Endothelial cell of umbilical vein (primary cell): ENCODE measurements around the gene CD48. TPM values are rescaled to one million over a fixed set of nuclear protein-coding genes. Genes with fewer than 3 reads are reported as not detected.

Source experiments
- BruUV-seq: library from RNA; stranded (reverse); fragments of 400-500 nt; replicated peaks from 2 replicates; lab custom pipeline; 2021; lab: Mats Ljungman, UMichigan
- CTCF ChIA-PET: fragments of 300-600, 350-600 bp; sonication (Branson Sonifier 250); formaldehyde crosslinking; loops from one replicate; lab custom pipeline; 2021; ENCODE audit warnings: antibody characterized with exemption, inconsistent platforms; lab: Charles Lee
- POLR2A ChIA-PET: fragments of 300-600, 350-600 bp; sonication (Branson Sonifier 250); formaldehyde crosslinking; loops from one replicate; lab custom pipeline; 2021; ENCODE audit warnings: antibody characterized with exemption, inconsistent platforms; lab: Charles Lee
- DNase-seq: peaks from one replicate; pipeline ENCODE4 v3.0.0-alpha.2; 2011; ENCODE audit warnings: low read depth, low spot score
- FAIRE-seq: peaks from 2 replicates; lab custom pipeline; 2011; peaks lifted over from hg19 to GRCh38; lab: Jason Lieb, UNC
- H2AFZ ChIP-seq: 2 replicates; pipeline ENCODE4 v1.6.0; 2012; ENCODE audit warnings: low read depth, low read length, control low read depth, inconsistent platforms
- H3K27ac ChIP-seq: 2 replicates; pipeline ENCODE4 v1.5.1; 2011; ENCODE audit warnings: low read depth, mild to moderate bottlenecking, control low read depth, low read length, moderate library complexity; ENCODE audit not compliant: insufficient read depth
- H3K27me3 ChIP-seq, 2 experiments: 2 replicates each; pipeline versions ENCODE4 v1.6.0 to v1.6.1; 2011; ENCODE audit warnings: low read length in 2 of 2, mixed read lengths in 1 of 2; ENCODE audit not compliant: control insufficient read depth in 2 of 2, insufficient read depth in 2 of 2
- H3K36me3 ChIP-seq, 2 experiments: 2 replicates in 1 of 2; 3 replicates in 1 of 2; pipeline ENCODE4 v1.5.1; 2011; ENCODE audit warnings: low read length in 2 of 2, mild to moderate bottlenecking in 1 of 2, moderate library complexity in 1 of 2; ENCODE audit not compliant: control insufficient read depth in 2 of 2, insufficient read depth in 2 of 2; ENCODE audit errors: extremely low read depth in 1 of 2
- H3K4me1 ChIP-seq: 3 replicates; pipeline ENCODE4 v1.5.1; 2011; ENCODE audit warnings: mild to moderate bottlenecking, low read length; ENCODE audit not compliant: control insufficient read depth, insufficient read depth; ENCODE audit errors: extremely low read depth
- H3K4me2 ChIP-seq: 2 replicates; pipeline ENCODE4 v1.6.1; 2011; ENCODE audit warnings: low read length, control low read depth, mixed read lengths; ENCODE audit not compliant: insufficient read depth
- H3K4me3 ChIP-seq, 3 experiments: fragments of 200-600 bp in 1 of 3; sonication (generic), shearing (Covaris generic) in 1 of 3; replicated peaks in 1 of 3; 2 replicates each; pipeline ENCODE4 v1.5.1; 2011 to 2016; ENCODE audit warnings: control low read depth in 3 of 3, low read length in 3 of 3, mild to moderate bottlenecking in 2 of 3, inconsistent platforms in 1 of 3, low read depth in 1 of 3, moderate library complexity in 1 of 3; ENCODE audit not compliant: insufficient read depth in 1 of 3
- H3K79me2 ChIP-seq: 2 replicates; pipeline ENCODE4 v1.6.0; 2012; ENCODE audit warnings: low read length, inconsistent platforms; ENCODE audit not compliant: control insufficient read depth, insufficient read depth
- H3K9ac ChIP-seq: replicated peaks from 2 replicates; pipeline ENCODE3; 2011; ENCODE audit warnings: low read length, control low read depth; ENCODE audit not compliant: insufficient read depth; ENCODE audit errors: extremely low read depth
- H3K9me1 ChIP-seq: replicated peaks from 3 replicates; pipeline ENCODE4 v1.6.0; 2011; ENCODE audit warnings: mild to moderate bottlenecking, low read length; ENCODE audit not compliant: control insufficient read depth, insufficient read depth; ENCODE audit errors: extremely low read depth
- H3K9me3 ChIP-seq: replicated peaks from 2 replicates; pipeline ENCODE4 v1.5.1; 2012; ENCODE audit warnings: low read length, inconsistent platforms; ENCODE audit not compliant: control insufficient read depth, insufficient read depth
- H4K20me1 ChIP-seq: replicated peaks from 2 replicates; pipeline ENCODE3; 2011; ENCODE audit warnings: mild to moderate bottlenecking, low read length; ENCODE audit not compliant: control insufficient read depth, insufficient read depth; ENCODE audit errors: extremely low read depth
- GATA2 ChIP-seq: IDR thresholded peaks from 2 replicates; pipeline ENCODE4 v1.7.0; 2011; ENCODE audit warnings: low read depth, mild to moderate bottlenecking, moderate library complexity, mixed read lengths, low read length; ENCODE audit not compliant: insufficient read length, insufficient read depth
- JUN ChIP-seq: IDR thresholded peaks from 2 replicates; pipeline ENCODE4 v1.6.1; 2011; ENCODE audit warnings: borderline replicate concordance, low read depth; ENCODE audit not compliant: insufficient read length, insufficient read depth
- MYC ChIP-seq: IDR thresholded peaks from one replicate; pipeline ENCODE4 v1.6.1; 2011; ENCODE audit warnings: mild to moderate bottlenecking, low read depth, low read length
- POLR2A ChIP-seq: IDR thresholded peaks from 2 replicates; pipeline ENCODE4 v1.6.1; 2012; ENCODE audit warnings: low read depth, mild to moderate bottlenecking, control low read depth, low read length
- POLR2AphosphoS5 ChIP-seq: IDR thresholded peaks from 2 replicates; pipeline ENCODE4 v1.6.1; 2012; ENCODE audit warnings: low read depth, mild to moderate bottlenecking, control low read depth, low read length, moderate library complexity; ENCODE audit not compliant: insufficient read depth
- dilution Hi-C: fragments of 300-500 bp; cut with MboI; formaldehyde crosslinking; loops from one replicate; pipeline ENCODE4 v1.15.0; 2019; ENCODE audit warnings: low sequenced_read_pairs; ENCODE audit not compliant: extremely low pct_ligation_motif_present
- intact Hi-C: fragments of 100-400 bp; cut with micrococcal nuclease; formaldehyde crosslinking; loops from one replicate; pipeline ENCODE4 v1.10.0; 2022
- polyA plus RNA-seq, 4 experiments: library from polyadenylated mRNA; depleted of rRNA in 3 of 4; stranded (reverse) in 3 of 4; unstranded in 1 of 4; fragments of >200 nt; gene quantifications; 2 replicates each; pipeline versions ENCODE4 v1.2.1 to v1.2.3, GENCODE V29; 2011 to 2012; ENCODE audit warnings: missing spikeins in 1 of 4
- total RNA-seq: library from RNA; stranded (reverse); gene quantifications from 2 replicates; pipeline ENCODE4 v1.2.3, GENCODE V29; 2021
- TF ChIP-seq, protein P1 (sequence below): IDR thresholded peaks from 2 replicates; pipeline ENCODE4 v1.6.1; 2011; ENCODE audit not compliant: insufficient read depth, insufficient read length

CD48 gene
- total and polyA plus RNA-seq, 2 donors (not counting 3 experiments of a cell fraction or from before 2014, with no cell fraction given), result not detected

- no peak for FAIRE-seq
- Histone ChIP-seq H3K4me3 (no peak overlapping the region), H3K79me2 (no peaks in the 10 kb centered on the region), H3K4me1 (no peaks in the 10 kb centered on the region), H3K36me3 (no peaks in the 10 kb centered on the region), H3K9me3 (no peaks in the 10 kb centered on the region), H3K27ac (no peak overlapping the region), H3K4me2 (no peak overlapping the region), H2AFZ (no peak overlapping the region), H3K9me1 (no peaks in the 10 kb centered on the region), H3K27me3 (peaks cover 0 to 2% of the 10 kb centered on the region in 2 experiments), H3K9ac (no peak overlapping the region), H4K20me1 (no peaks in the 10 kb centered on the region)
- no TSS peak for BruUV-seq
- intact Hi-C loops, result no loop called here
- TF ChIP-seq MYC (no peak), JUN (no peak), GATA2 (no peak), POLR2A (no peak)
- TF ChIP-seq, protein P1, sequence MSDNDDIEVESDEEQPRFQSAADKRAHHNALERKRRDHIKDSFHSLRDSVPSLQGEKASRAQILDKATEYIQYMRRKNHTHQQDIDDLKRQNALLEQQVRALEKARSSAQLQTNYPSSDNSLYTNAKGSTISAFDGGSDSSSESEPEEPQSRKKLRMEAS, result no peak
- dilution Hi-C loops, result no loop called here
- POLR2A ChIA-PET, result interaction anchor here (0.6 kb wide), 1 partner anchor 296 kb away, joined by 3 read pairs; no protein-coding TSS in a partner anchor
- CTCF ChIA-PET, result interaction anchor here (1.1 kb wide), 1 partner anchor 18 kb away, joined by 5 read pairs; no protein-coding TSS in a partner anchor
- no peak for DNase-seq
Observed at GRCh38 chr1:160744852-160745520, 33.4 kb upstream of the CD48 start.

DNA sequence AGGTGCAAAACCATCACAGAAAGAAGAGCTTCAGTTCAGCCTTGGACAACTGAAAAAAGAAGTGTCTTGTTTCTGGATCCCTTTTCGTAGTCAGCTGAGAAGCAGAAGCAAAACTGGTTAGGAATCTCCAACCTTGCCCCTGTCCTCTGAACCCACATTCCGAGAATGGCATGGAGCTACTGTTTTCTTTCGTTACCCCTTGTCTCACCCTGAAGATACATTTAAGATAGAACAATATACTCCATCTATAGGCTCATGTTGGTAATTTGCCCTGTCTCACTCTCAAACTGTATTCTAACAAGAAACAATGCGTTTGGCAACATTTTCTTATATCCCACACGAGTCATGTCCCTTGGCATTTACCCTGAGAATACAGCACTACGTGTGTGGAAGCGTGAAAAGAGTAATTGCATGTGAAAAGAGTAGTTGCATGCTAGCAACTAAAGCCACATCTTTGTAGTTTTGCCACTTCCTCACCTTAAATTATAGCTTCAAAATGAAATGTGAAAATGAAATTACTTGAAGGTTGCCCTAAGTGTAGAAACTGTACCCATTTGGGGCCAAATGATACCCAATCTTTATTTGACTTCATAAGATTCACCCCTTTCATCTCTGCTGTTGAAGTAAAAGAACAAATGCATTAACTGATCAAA, 32.7 kb upstream of the CD48 start:
- Histone ChIP-seq H3K4me1 (no peaks in the 10 kb centered on the region), H3K36me3 (no peaks in the 10 kb centered on the region), H3K4me2 (no peak overlapping the region), H3K4me3 (no peak overlapping the region), H3K9ac (no peak overlapping the region), H3K27me3 (peaks cover 0 to 2% of the 10 kb centered on the region in 2 experiments), H4K20me1 (no peaks in the 10 kb centered on the region), H3K9me3 (no peaks in the 10 kb centered on the region), H3K79me2 (no peaks in the 10 kb centered on the region), H2AFZ (no peak overlapping the region), H3K9me1 (no peaks in the 10 kb centered on the region), H3K27ac (no peak overlapping the region)
- DNase-seq, result no peak
- CTCF ChIA-PET, result no interaction called here
- dilution Hi-C loops, result no loop called here
- BruUV-seq, result no TSS peak
- POLR2A ChIA-PET, result no interaction called here
- intact Hi-C loops, result no loop called here
- FAIRE-seq, result no peak
- TF ChIP-seq GATA2, result no peak
- TF ChIP-seq, protein P1, result no peak
- no peak for TF ChIP-seq POLR2AphosphoS5
